Kidney tubule cell (primary cell): ENCODE measurements around the gene NR2E3.
"Not testable (repeated sequence)": the region's sequence is repeated elsewhere in the genome, so short reads cannot be mapped to it uniquely, and the experiment has no call there.

Experiments used
- DNase-seq: peaks from one replicate; pipeline ENCODE4 v3.0.0-alpha.2; 2018; ENCODE audit warnings: low spot score

The NR2E3 gene

GRCh38 chr15:71815301-71815700 is 4.9 kb downstream of the NR2E3 start:
- DNase-seq = no peak

GRCh38 chr15:71817351-71817750 is 7.0 kb downstream of the NR2E3 start:
- DNase-seq = no peak

GRCh38 chr15:71820127-71820526 is 9.8 kb downstream of the NR2E3 start:
- no peak for DNase-seq

- DNase-seq = no peak
These were observed 11.3 kb downstream of the NR2E3 start for GRCh38 chr15:71821547-71822129.

GRCh38 chr15:71822890-71823630 is 12.7 kb downstream of the NR2E3 start:
- no peak for DNase-seq

GRCh38 chr15:71823801-71824200 is 13.4 kb downstream of the NR2E3 start:
- no peak for DNase-seq

GRCh38 chr15:71825021-71825730 is 14.8 kb downstream of the NR2E3 start:
- no peak for DNase-seq

- DNase-seq = no peak
These were observed 15.8 kb downstream of the NR2E3 start for GRCh38 chr15:71826196-71826595.

GRCh38 chr15:71830981-71831380 is 20.6 kb downstream of the NR2E3 start:
- no peak for DNase-seq

GRCh38 chr15:71841563-71841962 is 31.2 kb downstream of the NR2E3 start:
- no peak for DNase-seq

- DNase-seq = no peak
These were observed 34.6 kb downstream of the NR2E3 start for GRCh38 chr15:71844916-71845315.

- no peak for DNase-seq
These were observed 43.2 kb downstream of the NR2E3 start for GRCh38 chr15:71853543-71853942.

GRCh38 chr15:71858232-71858631 is 47.9 kb downstream of the NR2E3 start:
- DNase-seq = not testable (repeated sequence)
